Activated naive CD4-positive, alpha-beta T cell treated with anti-CD3 and anti-CD28 coated beads, Interleukin-2, amount 10 ng/mL, durations not matched to agents 7 days and 5 days (primary cell): ENCODE measurements around the gene ZDHHC24.
"Not testable (repeated sequence)": the region's sequence is repeated elsewhere in the genome, so short reads cannot be mapped to it uniquely, and the experiment has no call there.

Experiments used
- CTCF ChIA-PET: fragments of 350-600 bp; sonication (Branson Sonifier 250); formaldehyde crosslinking; loops from one replicate; lab custom pipeline; 2021; ENCODE audit warnings: antibody characterized with exemption; lab: Charles Lee
- DNase-seq: peaks from one replicate; pipeline ENCODE4 v3.0.0-alpha.2; 2020
- H3K27ac Mint-ChIP-seq: one replicate; pipeline ENCODE4 v1.8.0; 2021; ENCODE audit warnings: mild to moderate bottlenecking, moderate library complexity, mixed read lengths
- H3K27me3 Mint-ChIP-seq: one replicate; pipeline ENCODE4 v1.8.0; 2021; ENCODE audit warnings: mild to moderate bottlenecking, mixed read lengths
- H3K36me3 Mint-ChIP-seq: one replicate; pipeline ENCODE4 v1.8.0; 2021; ENCODE audit warnings: mixed read lengths
- H3K4me1 Mint-ChIP-seq: one replicate; pipeline ENCODE4 v1.8.0; 2021; ENCODE audit warnings: mixed read lengths
- H3K4me3 Mint-ChIP-seq: one replicate; pipeline ENCODE4 v1.8.0; 2021; ENCODE audit warnings: mild to moderate bottlenecking, moderate library complexity, mixed read lengths
- H3K9me3 Mint-ChIP-seq: one replicate; pipeline ENCODE4 v1.8.0; 2021; ENCODE audit warnings: mixed read lengths

Gene ZDHHC24, protein sequence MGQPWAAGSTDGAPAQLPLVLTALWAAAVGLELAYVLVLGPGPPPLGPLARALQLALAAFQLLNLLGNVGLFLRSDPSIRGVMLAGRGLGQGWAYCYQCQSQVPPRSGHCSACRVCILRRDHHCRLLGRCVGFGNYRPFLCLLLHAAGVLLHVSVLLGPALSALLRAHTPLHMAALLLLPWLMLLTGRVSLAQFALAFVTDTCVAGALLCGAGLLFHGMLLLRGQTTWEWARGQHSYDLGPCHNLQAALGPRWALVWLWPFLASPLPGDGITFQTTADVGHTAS

DNA sequence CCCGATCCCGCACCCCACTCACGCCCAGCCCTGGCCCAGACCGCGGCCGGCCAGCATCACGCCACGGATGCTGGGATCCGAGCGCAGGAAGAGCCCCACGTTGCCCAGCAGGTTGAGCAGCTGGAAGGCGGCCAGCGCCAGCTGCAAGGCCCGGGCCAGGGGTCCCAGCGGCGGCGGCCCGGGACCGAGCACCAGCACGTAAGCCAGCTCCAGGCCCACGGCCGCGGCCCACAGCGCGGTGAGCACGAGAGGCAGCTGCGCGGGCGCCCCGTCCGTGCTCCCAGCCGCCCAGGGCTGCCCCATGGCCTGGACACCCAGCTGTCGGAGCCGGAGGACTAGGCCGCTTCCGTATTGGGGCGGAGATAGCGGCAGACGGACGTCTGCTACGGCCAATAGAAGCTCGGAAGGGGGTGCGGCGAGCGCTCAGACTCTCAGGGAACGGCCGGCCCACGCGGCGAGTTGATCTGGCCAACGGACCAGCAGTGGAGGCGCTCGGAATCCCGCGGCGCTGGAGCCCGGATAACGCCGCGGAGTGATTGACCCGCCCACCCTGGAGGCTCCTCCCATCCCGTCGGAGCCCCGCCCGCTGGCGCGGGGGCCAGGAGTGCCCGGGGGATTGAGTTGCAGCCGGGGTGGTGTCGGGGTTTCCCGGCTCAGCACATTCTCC is at the start of gene ZDHHC24:
Gene ZDHHC24, minus strand, starts transcription at position 348 of the 667 bp plus-strand sequence. Its CDS starts 45 bp downstream, at position 303.
- H3K27ac Mint-ChIP-seq: peak within 1 kb of the TSS; percentile 82
- peak within 1 kb of the TSS; percentile 91 for H3K4me3 Mint-ChIP-seq
- CTCF ChIA-PET: interaction anchor here (0.9 to 1.2 kb wide), 3 partner anchors 32 to 159 kb away, joined by 3 read pairs; no protein-coding TSS in a partner anchor
- H3K27me3 Mint-ChIP-seq: peaks cover 37% of the 10 kb centered on the region
- peaks cover 35% of the 10 kb centered on the region for H3K4me1 Mint-ChIP-seq
- DNase-seq: peak; percentile 91
- peaks cover 18% of the 10 kb centered on the region for H3K36me3 Mint-ChIP-seq
- H3K9me3 Mint-ChIP-seq: no peaks in the 10 kb centered on the region

DNA sequence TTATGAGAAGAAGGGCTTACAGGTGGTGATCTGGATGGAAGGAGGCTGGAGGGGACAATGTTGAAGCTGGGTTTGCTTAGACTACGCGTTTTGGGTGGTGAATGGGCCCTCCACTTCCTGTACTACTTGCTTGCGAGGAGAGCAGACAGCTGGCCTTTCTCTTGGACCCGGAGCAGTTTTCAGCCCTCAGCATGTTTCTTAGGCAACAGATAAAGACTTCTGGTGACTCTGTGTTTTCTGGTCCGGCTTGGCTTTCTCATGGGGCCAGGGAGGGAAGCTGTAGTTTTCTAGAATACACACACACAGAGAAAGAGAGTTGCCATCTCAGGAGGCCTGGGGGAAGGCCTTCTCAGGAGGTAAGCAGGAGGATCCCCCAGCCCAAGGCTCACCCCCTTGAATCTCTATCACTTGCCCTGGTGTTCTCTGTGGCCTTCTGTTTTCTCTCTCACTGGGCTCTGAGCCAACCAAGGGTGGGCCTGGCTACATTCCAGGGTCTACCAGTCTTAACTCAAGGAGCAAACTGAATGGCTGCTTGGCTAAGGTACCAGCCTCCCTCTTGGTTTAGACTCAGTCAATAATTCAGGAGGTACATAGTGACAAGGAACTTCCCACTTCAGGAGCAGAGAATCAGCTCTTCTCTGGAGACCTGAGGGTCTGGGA is 49.5 kb upstream of the ZDHHC24 start:
- H3K27ac Mint-ChIP-seq: peak overlapping the region; percentile 74
- no peaks in the 10 kb centered on the region for H3K9me3 Mint-ChIP-seq
- DNase-seq: peak; percentile 25
- CTCF ChIA-PET: interaction anchor here (0.8 to 1.6 kb wide), 5 partner anchors 14 to 174 kb away, joined by 3 to 9 read pairs (median 3); partner anchors contain the start of gene RBM4B
- H3K27me3 Mint-ChIP-seq: peaks cover 8% of the 10 kb centered on the region
- peak overlapping the region; percentile 53 for H3K4me3 Mint-ChIP-seq
- H3K4me1 Mint-ChIP-seq: peaks cover 38% of the 10 kb centered on the region
- H3K36me3 Mint-ChIP-seq: peaks cover 4% of the 10 kb centered on the region

DNA sequence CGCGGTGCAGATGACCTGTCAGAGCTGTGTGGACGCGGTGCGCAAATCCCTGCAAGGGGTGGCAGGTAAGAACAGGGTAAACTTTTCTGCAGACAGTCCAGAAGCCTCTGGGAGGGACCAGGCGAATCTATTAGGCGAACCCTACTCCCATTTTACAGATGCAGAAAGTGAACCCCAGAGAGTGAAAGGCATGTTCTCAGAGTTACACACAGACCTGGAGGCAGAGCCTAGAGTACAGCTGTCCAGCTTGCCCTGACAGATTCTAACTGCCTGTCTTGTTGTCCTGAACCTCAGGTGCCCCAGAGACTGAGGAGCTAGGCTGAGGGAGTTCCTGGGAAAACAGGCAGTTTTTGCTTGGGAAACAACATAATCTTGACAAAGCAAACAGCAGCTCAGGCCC is 47.8 kb upstream of the ZDHHC24 start:
- CTCF ChIA-PET: interaction anchor here (1.0 to 1.6 kb wide), 3 partner anchors 14 to 172 kb away, joined by 3 to 4 read pairs (median 3); partner anchors contain the start of gene RBM14
- peak overlapping the region; percentile 95 for H3K27ac Mint-ChIP-seq
- peaks cover 3% of the 10 kb centered on the region for H3K36me3 Mint-ChIP-seq
- DNase-seq: no peak
- no peaks in the 10 kb centered on the region for H3K9me3 Mint-ChIP-seq
- peaks cover 38% of the 10 kb centered on the region for H3K4me1 Mint-ChIP-seq
- H3K4me3 Mint-ChIP-seq: peak overlapping the region; percentile 100
- H3K27me3 Mint-ChIP-seq: peaks cover 12% of the 10 kb centered on the region

DNA sequence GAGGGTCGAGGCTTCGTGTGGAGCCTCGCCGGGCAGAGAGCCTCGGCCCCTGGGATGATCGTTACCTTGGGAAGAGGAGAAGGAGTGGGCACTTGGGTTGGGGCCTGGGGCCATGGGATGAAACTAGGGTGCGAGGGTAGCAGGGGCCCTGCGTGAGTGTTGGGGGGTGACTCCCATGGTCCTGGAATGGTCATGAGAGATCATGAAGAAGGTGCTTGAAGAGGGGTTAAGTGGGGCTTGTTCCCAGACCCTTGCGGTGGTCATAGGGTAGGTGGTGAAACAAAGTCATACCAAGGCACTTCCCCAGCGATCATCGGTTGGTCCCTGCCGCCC is 47.4 kb upstream of the ZDHHC24 start:
- Mint-ChIP-seq H3K27me3 (peaks cover 12% of the 10 kb centered on the region), H3K9me3 (no peaks in the 10 kb centered on the region), H3K4me3 (peak overlapping the region; percentile 100), H3K36me3 (peaks cover 3% of the 10 kb centered on the region), H3K27ac (peak overlapping the region; percentile 95), H3K4me1 (peaks cover 38% of the 10 kb centered on the region)
- DNase-seq: no peak
- CTCF ChIA-PET: interaction anchor here (1.0 to 1.6 kb wide), 5 partner anchors 14 to 52 kb away, joined by 3 to 7 read pairs (median 4); partner anchors contain the start of gene RBM14

DNA sequence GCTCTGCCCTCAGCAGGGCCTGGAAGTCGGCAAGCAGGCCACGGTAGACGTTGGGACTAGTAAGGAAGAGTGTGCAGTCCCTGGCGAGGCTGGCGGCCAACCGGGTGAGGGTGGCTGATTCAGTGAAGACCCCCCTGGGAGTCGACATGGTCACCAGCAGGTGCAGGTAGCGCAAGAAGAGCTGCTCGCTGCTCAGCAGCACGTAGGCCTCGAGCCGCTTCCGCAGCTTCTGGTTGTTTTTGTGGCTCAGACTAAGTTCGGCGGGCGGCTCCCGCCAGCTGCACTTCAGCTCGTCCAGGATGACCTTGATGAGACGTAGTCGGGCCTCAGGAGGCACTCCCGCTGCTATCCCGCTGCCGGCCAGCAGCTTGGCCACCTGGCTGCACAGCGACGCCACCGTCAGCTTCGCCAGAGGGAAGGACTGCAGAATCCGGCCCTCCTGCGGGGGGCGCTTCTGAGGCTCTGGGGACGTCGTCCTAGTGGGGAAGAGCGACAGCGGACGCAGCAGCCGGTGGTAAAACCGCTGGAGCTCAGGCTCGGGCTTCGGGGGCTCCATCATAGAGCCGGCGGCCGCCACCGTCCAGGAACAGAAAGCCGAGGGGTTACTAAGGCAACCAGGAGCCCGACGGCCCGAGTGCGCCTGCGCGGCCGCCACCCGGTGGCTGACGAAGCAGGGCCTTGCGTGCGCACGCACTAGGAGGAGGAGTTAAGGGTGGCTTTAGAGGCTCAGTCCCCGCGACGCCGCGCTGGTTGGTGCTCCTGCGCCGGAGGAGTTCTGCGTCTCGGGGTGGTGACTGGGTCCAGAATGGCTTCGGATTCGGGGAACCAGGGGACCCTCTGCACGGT is 46.8 kb upstream of the ZDHHC24 start, which contains the start of the genes CCDC87 and CCS:
Gene CCDC87, minus strand, starts transcription at position 607 of the 846 bp plus-strand sequence. Its CDS starts 48 bp downstream, at position 559.
Gene CCS, plus strand, starts transcription at position 729 of the 846 bp plus-strand sequence. Its CDS starts 77 bp downstream, at position 806.
- Mint-ChIP-seq H3K9me3 (no peaks in the 10 kb centered on the region), H3K27ac (peak within 1 kb of the TSS; percentile 95), H3K4me1 (peaks cover 38% of the 10 kb centered on the region), H3K4me3 (peak within 1 kb of the TSS; percentile 100), H3K36me3 (peaks cover 3% of the 10 kb centered on the region), H3K27me3 (peaks cover 12% of the 10 kb centered on the region)
- CTCF ChIA-PET: interaction anchor here (1.0 to 2.1 kb wide), 6 partner anchors 11 to 53 kb away, joined by 3 to 8 read pairs (median 6); partner anchors contain the start of gene RBM14
- DNase-seq: peak; percentile 99

DNA sequence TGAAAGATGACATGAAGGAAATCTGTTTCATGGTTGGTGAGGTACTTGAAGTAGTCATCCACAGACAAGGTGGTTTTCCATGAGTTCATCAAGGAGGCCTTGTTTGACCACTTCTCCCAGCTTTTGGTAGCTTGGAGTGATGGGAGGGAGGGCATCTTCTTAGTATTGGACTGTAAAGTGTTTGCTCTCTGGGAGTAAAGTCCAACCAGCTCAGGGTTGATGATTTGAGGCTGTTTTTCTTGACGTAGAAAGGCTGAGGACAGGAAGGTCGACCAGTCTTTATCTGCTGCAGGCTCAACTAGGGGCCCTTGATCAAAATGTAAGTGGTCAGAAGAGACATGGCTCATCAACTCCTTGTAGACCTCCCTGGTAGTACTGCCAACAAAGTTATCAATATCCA is 45.3 kb upstream of the ZDHHC24 start:
- H3K27ac Mint-ChIP-seq: no peak overlapping the region
- peak overlapping the region; percentile 15 for H3K4me3 Mint-ChIP-seq
- CTCF ChIA-PET: interaction anchor here (1.0 to 2.1 kb wide), 3 partner anchors 11 to 87 kb away, joined by 4 to 8 read pairs (median 8); partner anchors contain the start of gene RBM4B
- peaks cover 12% of the 10 kb centered on the region for H3K27me3 Mint-ChIP-seq
- no peaks in the 10 kb centered on the region for H3K9me3 Mint-ChIP-seq
- no peak for DNase-seq
- peaks cover 3% of the 10 kb centered on the region for H3K36me3 Mint-ChIP-seq
- H3K4me1 Mint-ChIP-seq: peaks cover 38% of the 10 kb centered on the region

DNA sequence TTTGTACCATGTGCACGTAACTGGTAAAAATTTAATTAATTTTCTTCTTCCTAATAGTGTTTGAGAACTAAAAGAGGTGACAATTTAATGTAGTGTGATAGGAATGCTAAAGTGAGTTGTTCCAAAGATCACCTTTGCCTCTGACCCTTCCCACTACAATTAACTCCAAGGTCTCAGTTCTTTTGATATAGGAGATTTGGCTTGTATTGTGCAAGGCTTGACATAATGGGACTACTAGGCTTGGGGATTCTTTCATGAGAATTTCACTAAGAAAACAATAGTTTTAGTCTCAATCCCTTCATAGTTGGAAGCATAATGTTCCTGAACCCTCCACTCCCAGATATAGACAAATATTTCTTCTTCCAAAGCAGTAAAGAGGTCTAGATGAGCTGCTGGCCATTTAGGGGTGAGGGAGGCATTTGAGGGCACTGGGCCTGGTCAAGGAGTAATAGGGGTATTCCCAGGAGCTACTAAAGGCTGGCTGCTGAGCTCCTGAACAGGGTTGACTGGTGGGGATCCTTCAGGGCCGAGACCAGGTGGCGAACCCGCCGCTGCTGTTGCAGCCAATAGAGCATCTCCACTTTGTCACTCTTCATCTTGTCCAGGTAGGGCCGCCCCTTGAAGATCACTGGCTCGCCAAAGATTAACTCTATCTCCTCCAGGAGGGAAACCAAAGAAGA is 44.3 kb upstream of the ZDHHC24 start:
- DNase-seq: no peak
- Mint-ChIP-seq H3K4me1 (peaks cover 28% of the 10 kb centered on the region), H3K4me3 (no peak overlapping the region), H3K36me3 (peaks cover 3% of the 10 kb centered on the region), H3K27me3 (peaks cover 15% of the 10 kb centered on the region), H3K27ac (no peak overlapping the region), H3K9me3 (no peaks in the 10 kb centered on the region)
- CTCF ChIA-PET: interaction anchor here (1.0 to 2.1 kb wide), 2 partner anchors 10 to 88 kb away, joined by 4 to 8 read pairs; partner anchors contain the start of gene RBM4B

DNA sequence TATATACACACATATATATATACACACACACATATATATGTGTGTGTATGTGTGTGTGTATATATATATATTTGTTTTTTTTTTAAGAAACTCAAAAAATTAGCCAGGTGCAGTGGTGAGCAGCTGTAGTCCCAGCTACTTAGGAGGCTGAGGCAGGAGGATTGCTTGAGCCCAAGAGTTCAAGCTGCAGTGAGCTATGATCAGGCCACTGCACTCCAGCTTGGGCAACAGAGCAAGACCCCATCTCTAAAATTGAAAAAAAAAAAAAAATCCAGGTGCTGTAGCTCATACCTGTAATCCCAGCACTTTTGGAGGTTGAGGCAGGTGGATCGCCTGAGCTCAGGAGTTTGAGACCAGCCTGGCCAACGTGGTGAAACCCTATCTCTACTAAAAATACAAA is 43.5 kb upstream of the ZDHHC24 start:
- Mint-ChIP-seq H3K27me3 (peaks cover 19% of the 10 kb centered on the region), H3K4me1 (peaks cover 20% of the 10 kb centered on the region)
- not testable (repeated sequence) for DNase-seq, H3K27ac Mint-ChIP-seq, H3K9me3 Mint-ChIP-seq, H3K36me3 Mint-ChIP-seq, H3K4me3 Mint-ChIP-seq
- CTCF ChIA-PET: interaction anchor here (2.1 kb wide), 1 partner anchor 89 kb away, joined by 8 read pairs; the partner anchor contains the start of gene RBM4B

DNA sequence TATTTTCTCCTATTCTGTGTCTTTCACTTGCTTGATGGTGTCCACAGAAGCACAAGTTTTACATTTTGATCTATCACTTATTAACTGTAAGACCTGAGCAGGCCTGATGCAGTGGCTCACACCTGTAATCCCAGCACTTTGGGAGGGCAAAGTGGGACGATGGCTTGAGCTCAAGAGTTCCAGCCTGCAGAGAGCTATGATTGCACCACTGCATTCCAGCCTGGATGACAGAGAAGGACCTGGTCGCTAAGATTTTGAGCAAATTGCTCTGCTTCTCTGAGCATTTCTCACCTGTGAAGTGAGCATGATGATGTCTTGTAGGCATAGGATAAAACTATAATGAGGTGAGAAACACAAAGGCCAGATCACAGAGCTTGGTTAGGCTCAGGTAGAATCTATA is 40.3 kb upstream of the ZDHHC24 start:
- no peaks in the 10 kb centered on the region for H3K4me1 Mint-ChIP-seq
- no peak overlapping the region for H3K4me3 Mint-ChIP-seq
- DNase-seq: no peak
- no peak overlapping the region for H3K27ac Mint-ChIP-seq
- CTCF ChIA-PET: interaction anchor here (1.0 kb wide), 1 partner anchor 8 kb away, joined by 3 read pairs; no protein-coding TSS in a partner anchor
- H3K9me3 Mint-ChIP-seq: peaks cover 8% of the 10 kb centered on the region
- peaks cover 19% of the 10 kb centered on the region for H3K27me3 Mint-ChIP-seq
- peaks cover 4% of the 10 kb centered on the region for H3K36me3 Mint-ChIP-seq

DNA sequence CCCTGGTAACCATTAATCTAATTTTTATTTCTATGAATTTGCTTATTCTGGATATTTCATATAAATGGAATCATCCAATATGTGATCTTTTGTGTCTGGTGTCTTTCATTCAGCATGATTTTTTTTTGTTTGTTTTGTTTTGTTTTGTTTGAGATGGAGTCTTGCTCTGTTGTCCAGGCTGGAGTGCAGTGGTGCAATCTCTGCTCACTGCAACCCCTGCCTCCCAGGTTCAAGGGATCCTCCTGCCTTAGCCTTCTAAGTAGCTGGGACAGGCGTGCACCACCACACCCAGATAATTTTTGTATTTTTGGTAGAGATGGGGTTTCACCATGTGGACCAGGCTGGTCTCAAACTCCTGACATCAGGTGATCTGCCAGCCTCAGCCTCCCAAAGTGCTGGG is 39.6 kb upstream of the ZDHHC24 start:
- H3K27me3 Mint-ChIP-seq: peaks cover 12% of the 10 kb centered on the region
- CTCF ChIA-PET, H3K27ac Mint-ChIP-seq, DNase-seq, H3K9me3 Mint-ChIP-seq, H3K4me1 Mint-ChIP-seq, H3K36me3 Mint-ChIP-seq, H3K4me3 Mint-ChIP-seq: not testable (repeated sequence)

DNA sequence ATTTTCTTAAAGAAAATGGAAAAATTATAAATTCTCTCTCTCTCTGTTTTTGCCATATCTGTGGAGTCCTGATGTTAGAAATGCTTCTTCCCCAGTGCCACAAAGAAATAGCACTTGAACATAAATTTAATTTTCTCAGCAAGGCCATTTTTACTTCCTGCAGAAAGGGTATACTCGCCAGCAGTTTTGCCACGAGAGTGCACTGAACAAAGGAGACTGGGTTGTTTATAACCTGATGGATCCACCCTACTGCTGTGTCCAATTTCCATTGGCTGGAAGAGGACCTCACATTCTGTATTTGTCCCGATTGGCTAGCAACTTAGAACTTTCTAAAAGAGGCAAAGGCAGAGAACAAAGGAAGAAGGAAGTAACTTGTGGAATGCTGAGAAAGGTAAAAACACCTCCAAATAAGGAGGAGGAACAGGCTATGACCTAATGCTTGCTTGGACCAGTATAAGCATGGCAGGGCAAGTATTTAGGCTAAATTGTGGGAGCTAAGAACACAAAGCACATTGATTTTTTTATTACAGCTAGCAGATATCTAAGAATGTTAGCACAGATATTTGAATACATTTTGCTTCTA is 36.8 kb upstream of the ZDHHC24 start:
- CTCF ChIA-PET: interaction anchor here (6.5 kb wide), 1 partner anchor 96 kb away, joined by 84 read pairs; the partner anchor contains the start of gene RBM4B
- H3K4me1 Mint-ChIP-seq: not testable (repeated sequence)

DNA sequence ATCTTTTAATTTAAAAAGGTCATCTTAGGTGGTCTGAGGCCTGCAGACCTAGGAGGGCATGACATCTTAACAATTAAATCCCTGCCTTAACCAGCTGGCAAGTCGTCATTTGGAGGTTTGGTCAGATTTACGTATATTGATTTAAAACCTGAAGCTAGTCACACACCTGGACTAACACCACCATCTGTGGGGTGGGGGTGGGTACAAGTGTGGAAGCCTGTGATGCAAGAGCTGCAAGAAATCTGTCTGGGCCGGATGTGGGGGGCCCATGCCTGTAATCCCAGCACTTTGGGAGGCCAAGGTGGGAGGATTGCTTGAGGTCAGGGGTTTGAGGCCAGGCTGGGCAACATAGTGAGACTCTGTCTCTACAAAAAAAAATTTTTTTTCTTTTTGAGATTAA is 35.4 kb upstream of the ZDHHC24 start:
- no peaks in the 10 kb centered on the region for H3K4me1 Mint-ChIP-seq
- peaks cover 4% of the 10 kb centered on the region for H3K36me3 Mint-ChIP-seq
- DNase-seq: no peak
- CTCF ChIA-PET: interaction anchor here (0.7 to 6.5 kb wide), 5 partner anchors 11 to 172 kb away, joined by 3 to 84 read pairs (median 4); partner anchors contain the start of genes CCDC87, CCS and RBM4B
- peaks cover 33% of the 10 kb centered on the region for H3K27me3 Mint-ChIP-seq
- no peak overlapping the region for H3K4me3 Mint-ChIP-seq
- no peak overlapping the region for H3K27ac Mint-ChIP-seq
- peaks cover 8% of the 10 kb centered on the region for H3K9me3 Mint-ChIP-seq

More for the DNA sequence above, 36.8 kb upstream of the ZDHHC24 start:
- H3K9me3 Mint-ChIP-seq, DNase-seq, H3K27ac Mint-ChIP-seq, H3K4me3 Mint-ChIP-seq, H3K36me3 Mint-ChIP-seq: not testable (repeated sequence)
- H3K27me3 Mint-ChIP-seq: peaks cover 23% of the 10 kb centered on the region
